Gastroesophageal sphincter (tissue), 3 donors: ENCODE results near the gene ENHO.

Experiments used
- CTCF ChIP-seq, 4 experiments: fragments of 200-600 bp in 2 of 4; fragments of 450-650 bp in 2 of 4; sonication (generic) in 1 of 4; IDR thresholded peaks; one replicate each; pipeline ENCODE4 v1.5.1; 2017 to 2019; ENCODE audit warnings: antibody characterized with exemption in 4 of 4, mild to moderate bottlenecking in 2 of 4, moderate library complexity in 2 of 4
- EP300 ChIP-seq: sonication (generic); formaldehyde crosslinking; IDR thresholded peaks from one replicate; pipeline ENCODE4 v1.6.1; 2017; ENCODE audit warnings: antibody characterized with exemption, mild to moderate bottlenecking
- POLR2A ChIP-seq, 2 donors: fragments of 450-650 bp; IDR thresholded peaks; one replicate each; pipeline ENCODE4 v1.6.1; 2017; ENCODE audit warnings: antibody characterized with exemption in 2 of 2, mild to moderate bottlenecking in 2 of 2, moderate library complexity in 1 of 2

DNA sequence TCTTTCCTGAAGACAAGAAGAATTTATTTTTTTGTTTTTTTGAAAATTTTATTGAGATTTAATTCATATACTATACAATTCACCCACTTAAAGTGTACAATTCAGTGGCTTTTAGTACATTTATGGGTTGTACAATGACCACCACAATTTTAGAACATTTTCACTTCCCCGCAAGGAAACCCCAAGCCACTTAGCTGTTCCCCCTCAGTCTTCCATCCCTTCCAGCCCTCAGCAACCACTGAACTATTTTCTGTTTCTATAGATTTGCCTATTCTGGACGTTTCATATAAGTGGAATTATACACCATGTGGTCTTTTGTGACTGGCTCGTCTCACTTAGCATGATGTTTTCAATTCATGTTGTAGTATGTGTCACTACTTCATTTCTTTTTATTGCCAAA, 36.2 kb downstream of the ENHO start:
- TF ChIP-seq CTCF (IDR thresholded peaks at IDR 0.05) (no peak), POLR2A (IDR thresholded peaks at IDR 0.05) (no peak), EP300 (no peak)
